Lung microvascular endothelial cell (primary cell): Measurements from ENCODE around the gene XCR1. TPM values are rescaled to one million over a fixed set of nuclear protein-coding genes. Genes with fewer than 3 reads are reported as not detected.
"Not testable (repeated sequence)": the region's sequence is repeated elsewhere in the genome, so short reads cannot be mapped to it uniquely, and the experiment has no call there.

Experiments used
- DNase-seq, 2 donors: peaks; one replicate each; pipeline versions ENCODE4 v3.0.0 to v3.0.0-alpha.2; 2010; ENCODE audit warnings: low read depth in 2 of 2
- total RNA-seq: library from RNA; depleted of rRNA; stranded (reverse); fragments of >200 nt; gene quantifications from 2 replicates; pipeline ENCODE4 v1.2.1, GENCODE V29; 2014

Gene XCR1
- total RNA-seq, 1 donor from 2014 or later: not detected

- DNase-seq: no peak
Measured at GRCh38 chr3:46038916-46039315, 11.6 kb upstream of the XCR1 start.

- not testable (repeated sequence) for DNase-seq
Measured at GRCh38 chr3:46038071-46038470, 10.8 kb upstream of the XCR1 start.

- DNase-seq: no peak
Measured at GRCh38 chr3:46036191-46036590, 8.9 kb upstream of the XCR1 start.

GRCh38 chr3:46031747-46032146 is 4.5 kb upstream of the XCR1 start:
- no peak for DNase-seq

- DNase-seq: no peak
Measured at GRCh38 chr3:46031269-46031668, 4.0 kb upstream of the XCR1 start.

- no peak for DNase-seq
Measured at GRCh38 chr3:46030626-46031025, 3.3 kb upstream of the XCR1 start.

GRCh38 chr3:46029953-46030543 is 2.8 kb upstream of the XCR1 start:
- DNase-seq: no peak

- no peak for DNase-seq
Measured at GRCh38 chr3:46027736-46028397, 584 bp upstream of the XCR1 start.

GRCh38 chr3:46025139-46025538 is 2.1 kb downstream of the XCR1 start:
- DNase-seq: no peak

- DNase-seq: peak; percentile 19 to 54
Measured at GRCh38 chr3:46024131-46024530, 3.2 kb downstream of the XCR1 start.

- no peak for DNase-seq
Measured at GRCh38 chr3:46022909-46023785, 4.1 kb downstream of the XCR1 start.

- DNase-seq: no peak
Measured at GRCh38 chr3:46021516-46021915, 5.8 kb downstream of the XCR1 start.

- DNase-seq: no peak
Measured at GRCh38 chr3:46020766-46021510, 6.3 kb downstream of the XCR1 start.

- no peak for DNase-seq
Measured at GRCh38 chr3:46019707-46020106, 7.6 kb downstream of the XCR1 start.

GRCh38 chr3:46017720-46018119 is 9.6 kb downstream of the XCR1 start:
- DNase-seq: no peak

- no peak for DNase-seq
Measured at GRCh38 chr3:46013316-46014094, 13.8 kb downstream of the XCR1 start.

- DNase-seq: no peak
Measured at GRCh38 chr3:46012246-46012645, 15.0 kb downstream of the XCR1 start.

GRCh38 chr3:46010519-46011113 is 16.7 kb downstream of the XCR1 start:
- DNase-seq: no peak

- no peak for DNase-seq
Measured at GRCh38 chr3:46008058-46008457, 19.2 kb downstream of the XCR1 start.

GRCh38 chr3:46007280-46007679 is 20.0 kb downstream of the XCR1 start:
- no peak for DNase-seq
